Measurements from ENCODE around the gene CLDN3.
"Not testable (repeated sequence)": the region's sequence is repeated elsewhere in the genome, so short reads cannot be mapped to it uniquely, and the experiment has no call there.

GRCh38 chr7:73796656-73797055 lies 26.6 kb upstream of the CLDN3 start:
- TF ChIP-seq CTCF (conservative IDR thresholded peaks at IDR 0.05; ENCODE audit: low read length); EZH2phosphoT487 (IDR thresholded peaks at IDR 0.05; ENCODE audit: borderline replicate concordance, low read depth, low read length): not testable (repeated sequence)
